PC-9 (cell line): ENCODE data around the gene GLDN. TPM values are rescaled to one million over a fixed set of nuclear protein-coding genes. Genes with fewer than 3 reads are reported as not detected.

Experiments
- BruUV-seq: library from RNA; stranded (reverse); fragments of 400-500 nt; replicated peaks from 2 replicates; lab custom pipeline; 2021; lab: Mats Ljungman, UMichigan
- CTCF ChIA-PET: fragments of 300-600 bp; sonication (Branson Sonifier 250); formaldehyde crosslinking; loops from one replicate; lab custom pipeline; 2022; ENCODE audit warnings: antibody characterized with exemption; lab: Charles Lee
- POLR2A ChIA-PET: fragments of 300-600 bp; sonication (Branson Sonifier 250); formaldehyde crosslinking; loops from one replicate; lab custom pipeline; 2022; ENCODE audit warnings: antibody characterized with exemption; ENCODE audit not compliant: unreplicated experiment; lab: Charles Lee
- DNase-seq, 2 experiments: peaks; one replicate each; pipeline versions ENCODE4 v3.0.0 to v3.0.0-alpha.2; 2015 to 2022; ENCODE audit warnings: mixed read lengths in 1 of 2
- H2AFZ ChIP-seq: fragments of 200-600 bp; sonication (generic); 2 replicates; pipeline ENCODE4 v1.8.1; 2017; ENCODE audit warnings: antibody characterized with exemption
- H3F3A ChIP-seq: fragments of 200-600 bp; sonication (generic); 2 replicates; pipeline ENCODE4 v1.8.1; 2017; ENCODE audit warnings: antibody characterized with exemption, mild to moderate bottlenecking, low read depth; ENCODE audit not compliant: insufficient read depth
- H3K27ac ChIP-seq: fragments of 200-600 bp; sonication (generic); 2 replicates; pipeline ENCODE4 v1.6.1; 2016; ENCODE audit warnings: mixed run types
- H3K27me3 ChIP-seq: fragments of 200-600 bp; sonication (generic); 2 replicates; pipeline ENCODE4 v1.6.1; 2016; ENCODE audit warnings: low read depth, mixed run types; ENCODE audit not compliant: insufficient read depth
- H3K36me3 ChIP-seq: fragments of 200-600 bp; sonication (generic); 2 replicates; pipeline ENCODE4 v1.6.1; 2016; ENCODE audit warnings: low read depth, mixed run types
- H3K4me1 ChIP-seq: fragments of 200-600 bp; sonication (generic); replicated peaks from 2 replicates; pipeline ENCODE4 v1.6.1; 2016; ENCODE audit warnings: mixed run types; ENCODE audit not compliant: insufficient read depth
- H3K4me2 ChIP-seq: fragments of 200-600 bp; sonication (generic); 2 replicates; pipeline ENCODE4 v1.6.1; 2017; ENCODE audit warnings: mixed run types
- H3K4me3 ChIP-seq: fragments of 200-600 bp; sonication (generic); 2 replicates; pipeline ENCODE4 v1.6.1; 2016; ENCODE audit warnings: mixed run types
- H3K79me2 ChIP-seq: fragments of 200-600 bp; sonication (generic); 2 replicates; pipeline ENCODE4 v1.6.1; 2017; ENCODE audit warnings: low read depth, mixed run types
- H3K9me2 ChIP-seq: fragments of 200-600 bp; sonication (generic); 2 replicates; pipeline ENCODE4 v1.8.1; 2017; ENCODE audit warnings: mild to moderate bottlenecking; ENCODE audit not compliant: insufficient read depth
- H3K9me3 ChIP-seq: fragments of 200-600 bp; sonication (generic); 2 replicates; pipeline ENCODE4 v1.8.1; 2016; ENCODE audit warnings: low read depth; ENCODE audit not compliant: insufficient read depth
- H4K20me1 ChIP-seq: fragments of 200-600 bp; sonication (generic); 2 replicates; pipeline ENCODE4 v1.8.1; 2017; ENCODE audit not compliant: insufficient read depth
- CTCF ChIP-seq: fragments of 200-600 bp; sonication (generic); conservative IDR thresholded peaks from 2 replicates; pipeline ENCODE4 v1.6.1; 2017; ENCODE audit warnings: mixed run types, antibody characterized with exemption, mild to moderate bottlenecking, moderate library complexity
- EZH2 ChIP-seq: fragments of 200-600 bp; sonication (generic); IDR thresholded peaks from 2 replicates; pipeline ENCODE4 v1.8.0; 2017; ENCODE audit warnings: antibody characterized with exemption, low read depth
- intact Hi-C: fragments of 100-400 bp; cut with micrococcal nuclease; formaldehyde crosslinking; loops from one replicate; pipeline ENCODE4 v1.10.0; 2022; ENCODE audit not compliant: unreplicated experiment
- total RNA-seq: library from RNA; stranded (reverse); gene quantifications from 2 replicates; pipeline ENCODE4 v1.2.3, GENCODE V29; 2021

Gene GLDN
- total RNA-seq, 1 experiment from 2014 or later = not detected

DNA sequence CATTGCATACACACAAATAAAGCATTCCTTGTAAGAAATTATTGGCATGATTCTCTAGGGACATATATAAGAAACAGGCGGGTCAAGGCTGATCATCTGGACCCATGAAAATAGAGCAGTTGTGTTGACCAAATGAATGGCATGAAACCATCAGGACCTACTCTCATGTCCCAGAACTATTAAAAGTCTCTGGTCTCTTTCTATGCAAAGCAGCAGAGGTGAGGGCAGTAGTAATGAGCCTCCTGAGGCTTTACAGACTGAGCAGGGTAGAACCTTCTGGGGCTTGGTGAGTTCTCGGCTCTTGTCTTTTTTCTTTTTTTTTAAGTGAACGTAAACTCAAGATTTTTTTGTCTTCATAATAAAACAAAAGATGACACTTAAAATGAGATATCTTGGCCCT is 9.3 kb downstream of the GLDN start:
- POLR2A ChIA-PET = no interaction called here
- no peak for TF ChIP-seq CTCF
- no peak for TF ChIP-seq EZH2
- H3K4me2 ChIP-seq = no peak overlapping the region
- no peak overlapping the region for H2AFZ ChIP-seq
- no peaks in the 10 kb centered on the region for H3K36me3 ChIP-seq
- no peak for DNase-seq
- H3K9me3 ChIP-seq = no peaks in the 10 kb centered on the region
- H3K27me3 ChIP-seq = no peaks in the 10 kb centered on the region
- CTCF ChIA-PET = no interaction called here
- H3K9me2 ChIP-seq = no peaks in the 10 kb centered on the region
- H3K27ac ChIP-seq = no peak overlapping the region
- no TSS peak for BruUV-seq
- H3K79me2 ChIP-seq = no peaks in the 10 kb centered on the region
- H3K4me1 ChIP-seq = no peaks in the 10 kb centered on the region
- H3F3A ChIP-seq = no peaks in the 10 kb centered on the region
- no peaks in the 10 kb centered on the region for H4K20me1 ChIP-seq
- no peak overlapping the region for H3K4me3 ChIP-seq
- intact Hi-C loops = no loop called here

DNA sequence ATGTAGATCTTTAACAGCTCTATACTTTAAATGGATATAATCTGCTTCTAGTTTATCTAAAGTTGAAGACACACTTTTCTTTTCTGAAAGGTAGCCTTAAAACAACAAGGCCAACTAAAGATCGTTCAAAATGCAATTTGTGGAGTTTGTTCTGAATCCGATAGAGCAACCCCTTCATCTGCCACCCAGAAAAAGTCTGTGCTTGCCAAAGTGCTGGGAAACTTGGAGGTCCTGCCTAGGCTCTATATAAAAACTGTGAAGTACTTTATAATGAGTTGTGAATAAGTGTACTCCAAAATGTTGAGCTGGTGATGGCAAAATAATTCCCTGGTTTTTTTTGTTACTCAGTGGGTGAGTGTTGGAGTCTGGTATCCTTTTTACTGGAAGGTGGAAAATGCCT is 12.5 kb downstream of the GLDN start:
- H3K27ac ChIP-seq = no peak overlapping the region
- TF ChIP-seq CTCF (no peak), EZH2 (no peak)
- H3K4me3 ChIP-seq = no peak overlapping the region
- no peaks in the 10 kb centered on the region for H4K20me1 ChIP-seq
- H3K4me1 ChIP-seq = no peaks in the 10 kb centered on the region
- intact Hi-C loops = no loop called here
- no peak for DNase-seq
- no peaks in the 10 kb centered on the region for H3K9me3 ChIP-seq
- no peaks in the 10 kb centered on the region for H3K36me3 ChIP-seq
- no peak overlapping the region for H2AFZ ChIP-seq
- H3K9me2 ChIP-seq = no peaks in the 10 kb centered on the region
- no peaks in the 10 kb centered on the region for H3K27me3 ChIP-seq
- BruUV-seq = no TSS peak
- POLR2A ChIA-PET = no interaction called here
- CTCF ChIA-PET = no interaction called here
- no peaks in the 10 kb centered on the region for H3F3A ChIP-seq
- no peak overlapping the region for H3K4me2 ChIP-seq
- H3K79me2 ChIP-seq = no peaks in the 10 kb centered on the region

- POLR2A ChIA-PET = no interaction called here
- H3K9me2 ChIP-seq = no peaks in the 10 kb centered on the region
- no peaks in the 10 kb centered on the region for H3K79me2 ChIP-seq
- no peaks in the 10 kb centered on the region for H3K27me3 ChIP-seq
- H3K27ac ChIP-seq = no peak overlapping the region
- no peaks in the 10 kb centered on the region for H3K9me3 ChIP-seq
- no peak overlapping the region for H2AFZ ChIP-seq
- no peak for DNase-seq
- TF ChIP-seq EZH2 (no peak), CTCF (no peak)
- CTCF ChIA-PET = no interaction called here
- no peak overlapping the region for H3K4me3 ChIP-seq
- no peaks in the 10 kb centered on the region for H3K36me3 ChIP-seq
- no TSS peak for BruUV-seq
- no peaks in the 10 kb centered on the region for H4K20me1 ChIP-seq
- intact Hi-C loops = no loop called here
- H3K4me1 ChIP-seq = no peaks in the 10 kb centered on the region
- H3K4me2 ChIP-seq = no peak overlapping the region
- no peaks in the 10 kb centered on the region for H3F3A ChIP-seq
Observed at GRCh38 chr15:51355096-51355495, 13.6 kb downstream of the GLDN start.
